Sigmoid colon (tissue), 7 donors: Measurements from ENCODE around the gene TLNRD1. TPM values are rescaled to one million over a fixed set of nuclear protein-coding genes. Genes with fewer than 3 reads are reported as not detected.

Experiments
- DNase-seq: peaks from one replicate; pipeline ENCODE4 v3.0.0-alpha.2; 2019
- H3K27ac ChIP-seq, 4 donors: fragments of 200-600 bp; sonication (generic); one replicate each; pipeline ENCODE4 v1.5.1; 2016 to 2019; ENCODE audit warnings: mild to moderate bottlenecking in 1 of 4
- H3K27me3 ChIP-seq, 3 donors: fragments of 200-600 bp; sonication (generic); one replicate each; pipeline ENCODE4 v1.5.1; 2019; ENCODE audit warnings: mild to moderate bottlenecking in 1 of 3
- H3K36me3 ChIP-seq, 4 donors: fragments of 200-600 bp; sonication (generic); one replicate each; pipeline ENCODE4 v1.5.1; 2016 to 2019
- H3K4me1 ChIP-seq, 4 donors: fragments of 200-600 bp; sonication (generic); one replicate each; pipeline ENCODE4 v1.5.1; 2017 to 2019
- H3K4me3 ChIP-seq, 4 donors: fragments of 200-600 bp; sonication (generic); one replicate each; pipeline ENCODE4 v1.5.1; 2017 to 2019; ENCODE audit warnings: mild to moderate bottlenecking in 2 of 4, moderate library complexity in 1 of 4
- H3K9me3 ChIP-seq, 4 donors: fragments of 200-600 bp in 3 of 4; sonication (generic) in 3 of 4; one replicate each; pipeline versions ENCODE4 v1.5.1 to v1.6.1; 2013 to 2019
- EP300 ChIP-seq, 4 donors: sonication (generic); formaldehyde crosslinking; IDR thresholded peaks; one replicate each; pipeline ENCODE4 v1.6.1; 2017; ENCODE audit warnings: antibody characterized with exemption in 4 of 4
- POLR2A ChIP-seq, 2 donors: fragments of 450-650 bp; IDR thresholded peaks; one replicate each; pipeline ENCODE4 v1.6.1; 2016; ENCODE audit warnings: antibody characterized with exemption in 2 of 2, mild to moderate bottlenecking in 2 of 2, moderate library complexity in 2 of 2
- POLR2AphosphoS5 ChIP-seq, 4 donors: sonication (generic); formaldehyde crosslinking; IDR thresholded peaks; one replicate each; pipeline ENCODE4 v1.6.1; 2017; ENCODE audit warnings: antibody characterized with exemption in 4 of 4
- WGBS, 2 donors: extraction: QIAGEN DNeasy Blood & Tissue Kit; methylation state at CpG; one replicate each; pipeline ENCODE4 v1.1.7; 2013; 5-methylcytosine and 5-hydroxymethylcytosine counted together
- intact Hi-C: fragments of 100-400 bp; cut with DNase I; formaldehyde crosslinking; loops from one replicate; pipeline ENCODE4 v1.15.1; 2023
- polyA plus RNA-seq, 3 donors: library from polyadenylated mRNA; stranded (reverse); fragments of 200-250 nt; gene quantifications; one replicate each; pipeline ENCODE4 v1.2.3, GENCODE V29; 2013
- total RNA-seq, 4 donors: library from RNA; depleted of rRNA; stranded (reverse); fragments of >200 nt; gene quantifications; one replicate each; pipeline ENCODE4 v1.1.0, GENCODE V29; 2016
- TF ChIP-seq, protein P1 (sequence below), 4 experiments: fragments of 450-650 bp in 3 of 4; fragments of 200-600 bp in 1 of 4; IDR thresholded peaks; one replicate each; pipeline ENCODE4 v1.5.1; 2016 to 2019; ENCODE audit warnings: antibody characterized with exemption in 4 of 4, mild to moderate bottlenecking in 3 of 4, moderate library complexity in 2 of 4
- donor health status: healthy with polysubstance abuse.
- donor health status: Bipolar disorder and iron deficiency.
- donor health status: healthy.

Gene TLNRD1
- total and polyA plus RNA-seq, 7 donors: 6.6 to 18.3 (median 12.5) TPM

DNA sequence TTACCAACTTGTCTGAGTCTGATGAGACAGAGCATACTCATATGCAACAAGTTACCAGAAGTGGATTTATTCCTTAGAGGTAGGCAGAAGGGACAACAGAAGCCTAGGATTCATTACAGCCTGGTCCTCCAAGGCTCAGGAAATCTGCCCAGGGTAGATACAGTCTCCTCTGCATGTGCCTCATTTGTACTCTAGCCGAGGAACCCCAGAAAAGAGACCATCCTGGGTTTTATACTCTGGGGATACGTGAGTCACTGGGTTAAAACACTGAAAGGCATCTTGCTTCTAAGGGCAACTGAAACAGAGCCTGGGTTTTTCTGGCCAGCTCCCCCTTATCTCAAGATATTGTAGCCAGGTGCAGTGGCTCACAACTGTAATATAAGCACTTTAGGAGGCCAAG, 45.6 kb downstream of the TLNRD1 start:
- Histone ChIP-seq H3K4me1 (no peaks in the 10 kb centered on the region), H3K36me3 (no peaks in the 10 kb centered on the region), H3K9me3 (peaks cover 0 to 3% (median 0%) of the 10 kb centered on the region in 4 donors), H3K27me3 (no peaks in the 10 kb centered on the region), H3K4me3 (no peak overlapping the region), H3K27ac (no peak overlapping the region)
- 88 to 92% methylated on average over 2 of the region's 2 CpGs for WGBS, 2 donors
- intact Hi-C loops: no loop called here
- TF ChIP-seq POLR2A (IDR thresholded peaks at IDR 0.05) (no peak), EP300 (IDR thresholded peaks at IDR 0.05) (no peak), POLR2AphosphoS5 (IDR thresholded peaks at IDR 0.05) (no peak)
- TF ChIP-seq, protein P1, sequence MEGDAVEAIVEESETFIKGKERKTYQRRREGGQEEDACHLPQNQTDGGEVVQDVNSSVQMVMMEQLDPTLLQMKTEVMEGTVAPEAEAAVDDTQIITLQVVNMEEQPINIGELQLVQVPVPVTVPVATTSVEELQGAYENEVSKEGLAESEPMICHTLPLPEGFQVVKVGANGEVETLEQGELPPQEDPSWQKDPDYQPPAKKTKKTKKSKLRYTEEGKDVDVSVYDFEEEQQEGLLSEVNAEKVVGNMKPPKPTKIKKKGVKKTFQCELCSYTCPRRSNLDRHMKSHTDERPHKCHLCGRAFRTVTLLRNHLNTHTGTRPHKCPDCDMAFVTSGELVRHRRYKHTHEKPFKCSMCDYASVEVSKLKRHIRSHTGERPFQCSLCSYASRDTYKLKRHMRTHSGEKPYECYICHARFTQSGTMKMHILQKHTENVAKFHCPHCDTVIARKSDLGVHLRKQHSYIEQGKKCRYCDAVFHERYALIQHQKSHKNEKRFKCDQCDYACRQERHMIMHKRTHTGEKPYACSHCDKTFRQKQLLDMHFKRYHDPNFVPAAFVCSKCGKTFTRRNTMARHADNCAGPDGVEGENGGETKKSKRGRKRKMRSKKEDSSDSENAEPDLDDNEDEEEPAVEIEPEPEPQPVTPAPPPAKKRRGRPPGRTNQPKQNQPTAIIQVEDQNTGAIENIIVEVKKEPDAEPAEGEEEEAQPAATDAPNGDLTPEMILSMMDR (IDR thresholded peaks at IDR 0.05): no peak
- DNase-seq: no peak

DNA sequence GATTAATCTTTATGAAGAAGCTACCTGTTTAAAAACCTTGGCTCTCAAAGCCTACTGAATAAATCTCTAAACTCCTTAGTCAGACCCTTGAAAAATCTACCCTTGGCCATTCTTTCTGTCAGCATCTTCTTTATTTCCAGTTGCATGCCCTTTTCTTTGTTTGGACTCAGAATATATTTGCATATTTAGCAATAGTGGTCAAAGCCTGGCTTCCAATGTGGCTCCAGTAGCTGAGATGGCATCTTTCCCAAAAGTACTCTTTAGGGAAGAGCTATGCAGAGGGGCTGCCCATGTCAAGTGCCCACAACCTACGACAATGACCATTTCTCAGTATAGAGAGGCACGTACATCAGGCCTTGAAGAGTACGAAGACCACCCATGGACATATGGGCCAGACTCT, 47.2 kb downstream of the TLNRD1 start:
- Histone ChIP-seq H3K4me1 (no peaks in the 10 kb centered on the region), H3K27ac (no peak overlapping the region), H3K9me3 (peaks cover 0 to 3% (median 0%) of the 10 kb centered on the region in 4 donors), H3K27me3 (no peaks in the 10 kb centered on the region), H3K36me3 (no peaks in the 10 kb centered on the region), H3K4me3 (no peak overlapping the region)
- no peak for DNase-seq
- intact Hi-C loops: no loop called here
- WGBS, 2 donors: 95 to 97% methylated on average over 3 of the region's 3 CpGs
- TF ChIP-seq POLR2AphosphoS5 (IDR thresholded peaks at IDR 0.05): no peak
- TF ChIP-seq EP300 (IDR thresholded peaks at IDR 0.05): no peak
- TF ChIP-seq, protein P1 (IDR thresholded peaks at IDR 0.05): no peak
- TF ChIP-seq POLR2A (IDR thresholded peaks at IDR 0.05): no peak

DNA sequence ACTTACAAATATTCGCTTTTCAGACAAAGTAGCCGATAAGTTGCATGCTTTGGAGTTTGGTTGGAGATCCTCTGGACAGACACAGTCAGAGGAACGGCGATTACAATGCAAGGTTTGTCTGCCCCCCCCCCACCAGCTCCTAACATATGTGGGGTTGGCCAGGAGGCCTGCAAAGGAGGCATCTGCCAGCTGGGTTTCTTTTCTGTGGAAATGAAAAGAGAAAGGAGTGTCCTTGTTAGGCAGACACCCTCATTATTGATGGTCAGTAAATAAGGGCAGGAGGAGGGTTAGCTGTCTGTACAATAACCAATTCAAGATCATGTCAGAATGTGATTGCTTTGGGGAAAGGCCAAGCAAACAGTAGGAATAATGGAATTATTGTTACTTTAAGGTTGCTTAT, 49.1 kb downstream of the TLNRD1 start:
- Histone ChIP-seq H3K36me3 (no peaks in the 10 kb centered on the region), H3K27me3 (no peaks in the 10 kb centered on the region), H3K4me1 (no peaks in the 10 kb centered on the region), H3K27ac (no peak overlapping the region), H3K9me3 (peaks cover 0 to 3% (median 0%) of the 10 kb centered on the region in 4 donors), H3K4me3 (no peak overlapping the region)
- WGBS, 2 donors: 72 to 80% methylated on average over 4 of the region's 4 CpGs
- no peak for DNase-seq
- intact Hi-C loops: no loop called here
- TF ChIP-seq POLR2AphosphoS5 (IDR thresholded peaks at IDR 0.05) (no peak), POLR2A (IDR thresholded peaks at IDR 0.05) (no peak)

DNA sequence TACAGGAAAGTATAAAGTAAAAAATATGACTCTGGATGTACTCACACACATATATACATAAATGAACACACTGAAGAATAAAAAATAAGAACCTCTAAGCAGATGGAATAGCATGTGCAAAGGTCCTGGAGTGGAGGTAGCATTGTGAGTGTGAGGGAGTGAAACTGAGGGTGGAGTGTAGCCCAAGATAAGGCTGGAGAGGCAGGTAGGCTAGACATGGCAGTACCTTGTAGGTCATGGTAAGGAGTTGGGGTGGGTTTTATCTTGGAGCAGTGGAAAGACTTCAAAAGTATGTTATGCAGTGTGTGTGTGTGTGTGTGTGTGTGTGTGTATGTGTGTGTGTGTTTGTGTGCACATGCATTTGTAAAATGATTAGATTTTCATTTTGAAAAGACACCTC, 49.5 kb downstream of the TLNRD1 start:
- no peaks in the 10 kb centered on the region for H3K27me3 ChIP-seq
- no peaks in the 10 kb centered on the region for H3K36me3 ChIP-seq
- no peak for DNase-seq
- H3K4me3 ChIP-seq: no peak overlapping the region
- TF ChIP-seq POLR2A (IDR thresholded peaks at IDR 0.05) (no peak), POLR2AphosphoS5 (IDR thresholded peaks at IDR 0.05) (no peak)
- peaks cover 0 to 3% (median 0%) of the 10 kb centered on the region in 4 donors for H3K9me3 ChIP-seq
- no peak overlapping the region for H3K27ac ChIP-seq
- no peaks in the 10 kb centered on the region for H3K4me1 ChIP-seq
- intact Hi-C loops: no loop called here

DNA sequence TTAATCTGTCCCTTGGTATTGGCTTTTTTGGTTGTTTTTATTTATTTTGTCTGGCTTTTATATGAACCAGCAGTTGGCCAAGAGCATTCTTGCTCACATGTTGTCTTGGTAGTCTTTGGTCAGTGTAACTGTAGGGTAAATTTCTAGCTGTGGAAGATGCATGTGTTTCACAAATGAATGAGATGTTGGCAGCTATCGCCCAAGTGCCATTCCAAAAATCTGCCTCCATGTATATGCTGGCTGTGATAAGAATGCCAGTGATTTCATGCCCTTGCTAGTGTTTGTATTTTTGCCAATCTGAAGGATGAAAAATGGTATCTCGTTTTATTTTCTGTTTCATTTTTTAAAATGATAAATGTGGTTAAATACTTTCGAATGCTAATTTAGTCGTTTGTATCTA, 50.1 kb downstream of the TLNRD1 start:
- intact Hi-C loops: no loop called here
- H3K9me3 ChIP-seq: peaks cover 0 to 3% (median 0%) of the 10 kb centered on the region in 4 donors
- WGBS, 2 donors: 84% methylated on average over 4 of the region's 4 CpGs
- H3K4me1 ChIP-seq: no peaks in the 10 kb centered on the region
- H3K27me3 ChIP-seq: no peaks in the 10 kb centered on the region
- no peak for DNase-seq
- no peak overlapping the region for H3K27ac ChIP-seq
- H3K4me3 ChIP-seq: no peak overlapping the region
- TF ChIP-seq EP300 (IDR thresholded peaks at IDR 0.05) (no peak), POLR2A (IDR thresholded peaks at IDR 0.05) (no peak)
- H3K36me3 ChIP-seq: no peaks in the 10 kb centered on the region

DNA sequence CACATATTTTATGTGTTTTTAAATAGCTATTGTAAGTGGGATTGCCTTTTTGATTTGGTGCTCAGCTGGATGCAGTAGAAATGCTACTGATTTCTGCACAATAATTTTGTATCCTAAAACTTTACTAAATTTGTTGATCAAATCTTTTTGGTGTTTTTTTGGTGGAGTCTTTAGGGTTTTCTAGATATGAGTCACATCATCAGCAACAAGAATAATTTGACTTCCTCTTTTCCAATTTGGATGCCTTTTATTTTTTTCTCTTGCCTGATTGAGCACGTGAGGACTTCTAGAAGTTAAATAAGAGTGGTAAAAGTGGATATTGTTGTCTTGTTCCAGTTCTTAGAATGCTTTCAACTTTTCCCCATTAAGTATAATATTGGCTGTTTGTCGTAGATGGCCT, 51.3 kb downstream of the TLNRD1 start:
- intact Hi-C loops: no loop called here
- Histone ChIP-seq H3K36me3 (no peaks in the 10 kb centered on the region), H3K9me3 (no peaks in the 10 kb centered on the region), H3K4me3 (no peak overlapping the region), H3K4me1 (no peaks in the 10 kb centered on the region), H3K27me3 (no peaks in the 10 kb centered on the region), H3K27ac (no peak overlapping the region)
- DNase-seq: no peak
- 53 to 70% methylated on average over 2 of the region's 2 CpGs for WGBS, 2 donors
- TF ChIP-seq POLR2AphosphoS5 (IDR thresholded peaks at IDR 0.05): no peak
- TF ChIP-seq POLR2A (IDR thresholded peaks at IDR 0.05): no peak
- TF ChIP-seq, protein P1 (IDR thresholded peaks at IDR 0.05): no peak
- TF ChIP-seq EP300 (IDR thresholded peaks at IDR 0.05): no peak
